CD8-positive, alpha-beta memory T cell (primary cell): ENCODE measurements around the gene FOXP4. TPM values are rescaled to one million over a fixed set of nuclear protein-coding genes. Genes with fewer than 3 reads are reported as not detected.
A peak's percentile ranks its signal among the peaks of the same experiment; 100 is the strongest.

Source experiments
- CTCF ChIA-PET: fragments of 350-600 bp; sonication (Branson Sonifier 250); formaldehyde crosslinking; loops from one replicate; lab custom pipeline; 2021; ENCODE audit warnings: antibody characterized with exemption; lab: Charles Lee
- POLR2A ChIA-PET: fragments of 350-600 bp; sonication (Branson Sonifier 250); formaldehyde crosslinking; loops from one replicate; lab custom pipeline; 2021; ENCODE audit warnings: antibody characterized with exemption; lab: Charles Lee
- DNase-seq, 5 donors: peaks; one replicate each; pipeline versions ENCODE4 v3.0.0 to v3.0.0-alpha.2; 2020 to 2022; ENCODE audit warnings: mixed read lengths in 1 of 5
- H3K27ac ChIP-seq: one replicate; pipeline ENCODE4 v1.7.0; 2013; ENCODE audit warnings: low read depth, mild to moderate bottlenecking, low read length, moderate library complexity
- H3K27me3 ChIP-seq: 2 replicates; pipeline ENCODE4 v1.7.0; 2013; ENCODE audit warnings: low read length, mild to moderate bottlenecking; ENCODE audit not compliant: insufficient read depth, poor library complexity, severe bottlenecking
- H3K36me3 ChIP-seq: 2 replicates; pipeline ENCODE4 v1.7.0; 2013; ENCODE audit warnings: mild to moderate bottlenecking, low read length, moderate library complexity; ENCODE audit not compliant: insufficient read depth
- H3K4me1 ChIP-seq: 2 replicates; pipeline ENCODE4 v1.7.0; 2013; ENCODE audit warnings: mild to moderate bottlenecking, low read length, moderate library complexity; ENCODE audit not compliant: insufficient read depth
- H3K4me3 ChIP-seq: 2 replicates; pipeline ENCODE4 v1.7.0; 2013; ENCODE audit warnings: mild to moderate bottlenecking, low read length
- H3K9me3 ChIP-seq: 2 replicates; pipeline ENCODE4 v1.7.0; 2013; ENCODE audit warnings: mild to moderate bottlenecking, low read length
- H3K27ac Mint-ChIP-seq, 8 donors: one replicate each; pipeline ENCODE4 v1.8.0; 2020 to 2021; ENCODE audit warnings: mixed read lengths in 8 of 8, mild to moderate bottlenecking in 6 of 8, inconsistent platforms in 3 of 8, moderate library complexity in 3 of 8
- H3K27me3 Mint-ChIP-seq, 2 donors: one replicate each; pipeline ENCODE4 v1.8.0; 2020 to 2021; ENCODE audit warnings: mixed read lengths in 2 of 2, mild to moderate bottlenecking in 1 of 2, moderate library complexity in 1 of 2
- H3K36me3 Mint-ChIP-seq, 3 donors: one replicate each; pipeline ENCODE4 v1.8.0; 2020 to 2021; ENCODE audit warnings: mixed read lengths in 3 of 3, inconsistent platforms in 1 of 3, mild to moderate bottlenecking in 1 of 3
- H3K4me1 Mint-ChIP-seq, 3 donors: one replicate each; pipeline ENCODE4 v1.8.0; 2020 to 2021; ENCODE audit warnings: mixed read lengths in 3 of 3, inconsistent platforms in 1 of 3, mild to moderate bottlenecking in 1 of 3
- H3K4me3 Mint-ChIP-seq, 7 donors: one replicate each; pipeline ENCODE4 v1.8.0; 2020 to 2021; ENCODE audit warnings: mixed read lengths in 7 of 7, mild to moderate bottlenecking in 6 of 7, moderate library complexity in 4 of 7, inconsistent platforms in 2 of 7
- H3K9me3 Mint-ChIP-seq, 5 donors: one replicate each; pipeline ENCODE4 v1.8.0; 2020 to 2022; ENCODE audit warnings: mixed read lengths in 5 of 5, mild to moderate bottlenecking in 3 of 5, moderate library complexity in 2 of 5, inconsistent platforms in 1 of 5
- polyA plus RNA-seq: library from polyadenylated mRNA; unstranded; fragments of 300-500 nt; fragmentation: Illumina TruSeq; gene quantifications from one replicate; pipeline ENCODE4 v1.2.3, GENCODE V29; 2021
- total RNA-seq, 2 experiments: library from RNA; stranded (reverse); gene quantifications; one replicate each; pipeline ENCODE4 v1.2.3, GENCODE V29; 2021

FOXP4 gene
- total and polyA plus RNA-seq, 3 experiments from 2014 or later = 1.6 to 22.3 (median 22.2) TPM

DNA sequence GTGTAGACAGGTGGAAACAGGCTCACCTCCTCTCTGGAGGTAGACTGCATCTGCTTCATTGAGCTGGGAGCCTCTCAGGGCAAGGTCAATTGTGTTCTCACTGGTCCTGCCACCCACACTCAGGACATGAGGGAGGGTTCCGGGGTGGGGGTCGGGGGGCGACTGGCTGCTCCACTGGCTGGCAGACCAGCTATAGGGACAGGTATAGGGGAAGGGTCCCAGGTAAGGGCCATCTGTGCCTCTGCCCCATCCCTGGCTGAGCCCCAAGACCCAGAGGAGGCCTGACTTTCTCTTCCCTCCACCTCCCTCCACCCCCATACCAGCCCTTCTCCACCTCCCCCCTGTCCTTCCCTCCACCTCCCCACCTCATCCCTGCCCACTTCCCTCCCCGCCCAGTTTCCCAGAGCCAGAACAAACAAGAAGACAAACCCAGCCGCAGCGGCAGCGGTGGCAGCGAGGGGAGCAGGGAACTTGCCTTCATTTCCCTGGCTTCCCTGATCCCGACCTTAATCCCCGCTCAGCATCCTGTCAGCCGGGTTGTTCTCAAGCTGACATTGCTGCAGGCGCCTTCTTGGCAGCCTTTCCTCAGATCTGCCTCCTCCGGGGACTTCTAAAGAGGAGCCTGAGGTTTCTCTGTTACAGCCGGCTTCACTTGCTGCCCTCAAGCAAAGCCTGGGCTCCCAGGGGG, 18.3 kb upstream of the FOXP4 start:
- Histone ChIP-seq H3K4me1 (peaks cover 21% of the 10 kb centered on the region), H3K36me3 (no peaks in the 10 kb centered on the region), H3K27me3 (no peaks in the 10 kb centered on the region), H3K9me3 (no peaks in the 10 kb centered on the region), H3K4me3 (no peak overlapping the region), H3K27ac (no peak overlapping the region)
- Mint-ChIP-seq H3K27me3 (peaks cover 3 to 14% of the 10 kb centered on the region in 2 donors), H3K4me1 (peaks cover 20 to 21% (median 20%) of the 10 kb centered on the region in 3 donors), H3K9me3 (no peaks in the 10 kb centered on the region), H3K27ac (no peak overlapping the region), H3K4me3 (no peak overlapping the region), H3K36me3 (no peaks in the 10 kb centered on the region)
- ChIA-PET POLR2A (no interaction called here), CTCF (no interaction called here)
- DNase-seq = no peak

DNA sequence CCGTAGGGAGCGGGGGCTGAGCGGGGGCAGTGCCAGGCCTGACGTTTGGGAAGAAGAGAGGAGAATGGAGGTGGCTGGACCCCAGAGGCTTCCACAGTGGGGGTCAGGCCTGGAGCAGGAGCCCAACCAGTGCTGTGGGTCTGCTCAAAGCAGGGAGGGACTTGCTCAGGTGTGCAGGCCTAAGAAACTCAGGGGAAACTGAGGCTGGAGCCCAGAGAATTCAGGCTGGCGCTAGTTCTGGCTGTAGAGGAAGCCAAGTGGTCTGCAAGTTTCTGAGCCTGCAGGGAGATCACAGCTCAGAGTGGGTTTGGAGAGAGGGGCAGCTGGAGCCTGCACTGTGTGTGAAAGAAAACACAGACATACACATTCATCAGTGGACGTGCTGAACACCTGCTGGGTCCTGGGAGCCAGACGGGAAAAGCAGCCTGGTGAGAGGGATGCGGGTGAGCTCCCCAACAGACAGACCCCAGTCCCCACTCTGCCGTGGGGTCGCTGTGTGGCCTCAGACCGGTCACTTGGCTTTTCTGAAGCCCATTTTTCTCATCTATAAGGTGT, 17.7 kb upstream of the FOXP4 start:
- CTCF ChIA-PET = interaction anchor here (1.2 kb wide), 1 partner anchor 104 kb away, joined by 3 read pairs; no protein-coding TSS in a partner anchor
- peaks cover 3 to 7% of the 10 kb centered on the region in 2 donors for H3K27me3 Mint-ChIP-seq

DNA sequence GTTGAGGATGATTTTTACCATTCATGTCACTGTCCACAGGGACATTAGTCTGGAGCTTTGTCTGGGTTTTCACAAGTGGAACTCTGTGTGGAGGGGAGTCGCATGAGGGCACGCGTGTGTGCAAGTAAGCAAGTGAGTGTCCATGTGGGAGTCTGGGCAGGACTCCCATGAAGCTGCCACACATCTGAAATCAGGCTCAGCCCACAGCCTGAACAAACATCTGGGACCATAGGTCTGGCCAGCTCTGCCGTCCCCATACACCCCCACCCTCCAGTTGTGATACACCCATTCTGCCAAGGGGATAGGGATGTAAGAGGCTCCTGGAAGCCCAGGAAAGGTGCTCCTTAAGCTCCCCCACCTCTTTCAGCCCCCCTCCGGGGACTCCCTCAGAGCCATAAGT, 17.1 kb upstream of the FOXP4 start:
- Mint-ChIP-seq H3K27ac (no peak overlapping the region), H3K4me1 (peaks cover 31 to 32% (median 31%) of the 10 kb centered on the region in 3 donors), H3K27me3 (peaks cover 3% of the 10 kb centered on the region in 2 donors), H3K4me3 (no peak overlapping the region), H3K9me3 (no peaks in the 10 kb centered on the region), H3K36me3 (no peaks in the 10 kb centered on the region)
- CTCF ChIA-PET = interaction anchor here (1.2 kb wide), 1 partner anchor 105 kb away, joined by 3 read pairs; no protein-coding TSS in a partner anchor
- Histone ChIP-seq H3K36me3 (no peaks in the 10 kb centered on the region), H3K4me3 (no peak overlapping the region), H3K27ac (no peak overlapping the region), H3K4me1 (peaks cover 23% of the 10 kb centered on the region), H3K9me3 (no peaks in the 10 kb centered on the region), H3K27me3 (no peaks in the 10 kb centered on the region)
- POLR2A ChIA-PET = no interaction called here
- DNase-seq = no peak

More for the DNA sequence above, 17.7 kb upstream of the FOXP4 start:
- H3K4me1 ChIP-seq = peaks cover 23% of the 10 kb centered on the region
- Mint-ChIP-seq H3K4me1 (peaks cover 26% of the 10 kb centered on the region in 3 donors), H3K4me3 (no peak overlapping the region), H3K27ac (no peak overlapping the region), H3K9me3 (no peaks in the 10 kb centered on the region), H3K36me3 (no peaks in the 10 kb centered on the region)
- H3K4me3 ChIP-seq = no peak overlapping the region
- no peak overlapping the region for H3K27ac ChIP-seq
- no peaks in the 10 kb centered on the region for H3K9me3 ChIP-seq
- H3K36me3 ChIP-seq = no peaks in the 10 kb centered on the region
- POLR2A ChIA-PET = no interaction called here
- no peak for DNase-seq
- H3K27me3 ChIP-seq = no peaks in the 10 kb centered on the region

DNA sequence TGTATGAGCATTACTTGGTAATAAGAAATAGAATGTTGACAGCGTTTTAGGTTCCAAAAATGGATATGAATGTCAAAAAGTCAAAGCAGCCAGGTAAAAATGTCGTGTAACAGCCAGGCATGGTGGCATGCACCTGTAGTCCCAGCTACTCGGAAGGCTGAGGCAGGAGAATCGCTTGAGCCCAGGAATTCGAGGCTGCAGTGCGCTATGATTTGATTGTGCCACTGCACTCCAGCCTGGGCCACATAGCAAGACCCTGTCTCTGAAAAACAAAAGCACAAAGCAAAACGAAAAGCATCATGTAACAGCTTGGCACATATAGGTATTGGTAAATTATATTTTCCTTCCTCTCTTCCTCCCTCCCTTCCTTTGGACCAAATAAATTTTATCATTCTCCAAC, 16.2 kb upstream of the FOXP4 start:
- Histone ChIP-seq H3K27me3 (no peaks in the 10 kb centered on the region), H3K4me1 (peaks cover 23% of the 10 kb centered on the region), H3K36me3 (no peaks in the 10 kb centered on the region), H3K4me3 (no peak overlapping the region), H3K9me3 (no peaks in the 10 kb centered on the region), H3K27ac (no peak overlapping the region)
- Mint-ChIP-seq H3K27ac (peak overlapping the region in 1 of 8 donors; percentile 8), H3K4me3 (peak overlapping the region in 2 of 7 donors; percentile 37 to 39), H3K27me3 (peaks cover 0 to 3% of the 10 kb centered on the region in 2 donors), H3K9me3 (no peaks in the 10 kb centered on the region), H3K36me3 (no peaks in the 10 kb centered on the region), H3K4me1 (peaks cover 31 to 32% (median 31%) of the 10 kb centered on the region in 3 donors)
- ChIA-PET CTCF (no interaction called here), POLR2A (no interaction called here)
- DNase-seq = no peak

DNA sequence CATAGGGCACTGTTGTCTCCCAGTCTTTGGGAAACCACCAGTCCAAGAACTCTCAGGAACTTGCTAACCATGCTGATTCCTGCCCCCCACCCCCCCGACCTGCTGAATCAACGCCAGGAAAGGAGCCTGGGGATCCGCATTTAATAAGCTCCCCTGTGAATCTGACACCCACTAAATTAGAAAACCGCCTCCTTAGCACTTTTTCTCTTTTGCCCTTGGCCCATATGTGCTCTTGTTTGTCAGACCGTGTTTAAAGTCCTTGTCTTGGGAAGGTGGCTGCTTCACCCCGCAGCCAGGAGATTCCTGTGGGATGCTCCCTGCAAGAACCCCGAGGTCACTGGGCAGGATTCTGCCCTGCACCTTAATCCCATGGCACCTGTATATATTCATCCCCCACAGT, 15.7 kb upstream of the FOXP4 start:
- no peaks in the 10 kb centered on the region for H3K27me3 ChIP-seq
- CTCF ChIA-PET = no interaction called here
- peaks cover 0 to 2% of the 10 kb centered on the region in 2 donors for H3K27me3 Mint-ChIP-seq
- H3K36me3 ChIP-seq = no peaks in the 10 kb centered on the region
- H3K4me1 Mint-ChIP-seq = peaks cover 31 to 32% (median 31%) of the 10 kb centered on the region in 3 donors
- POLR2A ChIA-PET = no interaction called here
- no peak overlapping the region for H3K4me3 ChIP-seq
- no peaks in the 10 kb centered on the region for H3K9me3 Mint-ChIP-seq
- no peak overlapping the region for H3K27ac ChIP-seq
- peaks cover 23% of the 10 kb centered on the region for H3K4me1 ChIP-seq
- peak overlapping the region in 1 of 8 donors; percentile 8 for H3K27ac Mint-ChIP-seq
- DNase-seq = no peak
- no peaks in the 10 kb centered on the region for H3K36me3 Mint-ChIP-seq
- peak overlapping the region in 1 of 7 donors; percentile 94 for H3K4me3 Mint-ChIP-seq
- H3K9me3 ChIP-seq = no peaks in the 10 kb centered on the region

DNA sequence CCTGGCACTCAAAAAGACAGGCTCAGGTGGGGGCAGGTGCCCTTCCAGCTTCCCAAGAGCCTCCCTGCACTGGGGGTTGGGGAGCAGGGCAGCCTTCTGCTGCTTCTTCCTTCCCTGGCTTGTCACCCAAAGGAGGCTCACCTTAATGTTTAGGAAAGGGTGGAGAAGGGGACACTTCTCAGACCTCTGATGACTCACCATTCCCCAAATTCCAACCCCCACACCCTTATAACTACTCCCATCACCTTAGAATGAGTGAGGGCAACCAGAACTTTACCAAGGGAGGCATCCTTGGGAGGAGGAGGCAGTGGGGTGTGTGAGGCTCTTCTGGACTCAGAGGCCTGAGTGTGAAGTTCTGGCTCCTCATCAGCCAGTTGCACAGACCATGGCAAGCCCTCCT, 15.2 kb upstream of the FOXP4 start:
- Mint-ChIP-seq H3K27me3 (peaks cover 0 to 1% of the 10 kb centered on the region in 2 donors), H3K27ac (peak overlapping the region in 4 of 8 donors; percentile 34 to 99 (median 92)), H3K4me1 (peaks cover 31 to 32% (median 31%) of the 10 kb centered on the region in 3 donors), H3K36me3 (no peaks in the 10 kb centered on the region), H3K4me3 (peak overlapping the region in 6 of 7 donors; percentile 32 to 95 (median 82)), H3K9me3 (no peaks in the 10 kb centered on the region)
- Histone ChIP-seq H3K9me3 (no peaks in the 10 kb centered on the region), H3K4me1 (peaks cover 23% of the 10 kb centered on the region), H3K27me3 (no peaks in the 10 kb centered on the region), H3K4me3 (peak overlapping the region; percentile 64), H3K36me3 (no peaks in the 10 kb centered on the region), H3K27ac (no peak overlapping the region)
- CTCF ChIA-PET = no interaction called here
- no peak for DNase-seq
- POLR2A ChIA-PET = interaction anchor here (1.0 kb wide), 1 partner anchor 16 kb away, joined by 6 read pairs; no protein-coding TSS in a partner anchor

DNA sequence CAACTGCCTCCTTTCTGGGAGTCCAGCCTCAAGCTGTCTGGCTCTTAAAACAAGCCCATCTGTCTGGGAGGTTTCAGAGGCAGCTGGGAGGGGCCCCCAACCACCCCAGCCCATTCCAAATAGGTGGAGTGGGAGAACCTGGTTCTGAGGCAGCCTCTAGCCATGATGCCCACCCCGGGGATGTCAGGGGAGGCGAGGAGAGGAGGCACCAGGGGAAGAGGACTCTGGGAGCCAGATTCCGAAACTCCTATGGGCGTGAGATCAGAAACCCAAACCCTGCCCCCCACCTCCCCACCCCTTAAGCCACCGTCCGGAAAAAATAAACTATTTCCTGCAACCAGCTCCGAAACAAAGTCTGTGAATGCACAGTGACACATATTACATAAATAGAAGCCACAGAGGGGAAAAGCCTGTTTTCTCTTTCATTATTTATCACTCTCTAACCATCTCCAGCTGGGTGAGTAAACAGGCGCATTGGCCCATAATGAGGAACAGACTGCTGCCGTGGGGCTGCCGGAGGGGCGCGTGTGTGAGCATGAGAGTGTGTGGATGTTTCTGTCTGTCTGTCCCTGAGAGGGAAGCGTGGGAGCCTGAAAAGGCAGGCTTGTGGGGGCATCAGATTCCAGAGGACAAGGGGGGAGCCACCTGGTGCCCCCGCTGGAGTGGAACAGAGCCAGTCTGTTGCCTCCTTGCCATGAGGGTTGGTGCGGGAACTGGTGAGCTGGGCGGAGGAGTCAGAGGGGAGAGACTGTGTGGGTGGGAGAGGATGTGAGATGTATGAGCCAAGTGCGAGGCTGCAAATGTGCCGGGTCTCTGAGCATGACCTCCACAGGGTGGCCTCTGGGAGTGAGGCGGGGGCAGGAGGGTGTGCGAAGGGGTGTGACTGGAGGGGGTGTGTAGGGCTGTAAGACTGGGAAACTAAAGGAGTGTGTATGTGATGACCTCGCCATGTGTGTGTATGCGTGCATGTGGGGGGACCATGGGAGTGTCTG, 14.3 kb upstream of the FOXP4 start:
- peak overlapping the region; percentile 79 to 95 (median 83) for H3K4me3 Mint-ChIP-seq
- H3K36me3 ChIP-seq = no peaks in the 10 kb centered on the region
- peaks cover 0 to 6% of the 10 kb centered on the region in 2 donors for H3K27me3 Mint-ChIP-seq
- peaks cover 23% of the 10 kb centered on the region for H3K4me1 ChIP-seq
- H3K27ac Mint-ChIP-seq = peak overlapping the region; percentile 74 to 99 (median 93)
- H3K9me3 ChIP-seq = no peaks in the 10 kb centered on the region
- peak; percentile 18 to 63 (median 40) for DNase-seq
- POLR2A ChIA-PET = interaction anchor here (0.6 to 1.0 kb wide), 3 partner anchors 15 to 158 kb away, joined by 3 to 6 read pairs (median 6); no protein-coding TSS in a partner anchor
- CTCF ChIA-PET = no interaction called here
- H3K27ac ChIP-seq = no peak overlapping the region
- peaks cover 31 to 32% (median 31%) of the 10 kb centered on the region in 3 donors for H3K4me1 Mint-ChIP-seq
- no peaks in the 10 kb centered on the region for H3K9me3 Mint-ChIP-seq
- peaks cover 0 to 4% (median 0%) of the 10 kb centered on the region in 3 donors for H3K36me3 Mint-ChIP-seq
- peak overlapping the region; percentile 64 for H3K4me3 ChIP-seq
- no peaks in the 10 kb centered on the region for H3K27me3 ChIP-seq
